D721Med (cell line): ENCODE data around the gene PLCL1.

ENCODE experiments used
- DNase-seq: peaks from one replicate; pipeline ENCODE4 v3.0.0; 2011; ENCODE audit warnings: low spot score; ENCODE audit not compliant: insufficient read length
- FAIRE-seq: peaks from 2 replicates; lab custom pipeline; 2011; peaks lifted over from hg19 to GRCh38; lab: Jason Lieb, UNC
- CTCF ChIP-seq: IDR thresholded peaks from 2 replicates; pipeline ENCODE4 v1.5.1; 2012; ENCODE audit warnings: mild to moderate bottlenecking, control low read depth; ENCODE audit not compliant: insufficient read depth; ENCODE audit errors: missing control alignments

Gene PLCL1

GRCh38 chr2:197873293-197873701 lies 68.9 kb downstream of the PLCL1 start:
- FAIRE-seq (no peak), DNase-seq (no peak)
- TF ChIP-seq CTCF, result no peak

- TF ChIP-seq CTCF, result no peak
Observed at GRCh38 chr2:197875763-197876162, 71.4 kb downstream of the PLCL1 start.

GRCh38 chr2:197876524-197876923 lies 72.1 kb downstream of the PLCL1 start:
- TF ChIP-seq CTCF, result no peak
- FAIRE-seq, result no peak
- no peak for DNase-seq

More at GRCh38 chr2:197875763-197876162, 71.4 kb downstream of the PLCL1 start:
- FAIRE-seq, result no peak
- DNase-seq, result no peak

GRCh38 chr2:197877038-197877437 lies 72.6 kb downstream of the PLCL1 start:
- FAIRE-seq, result no peak
- TF ChIP-seq CTCF, result no peak
- no peak for DNase-seq

- FAIRE-seq (no peak), DNase-seq (no peak)
- no peak for TF ChIP-seq CTCF
Observed at GRCh38 chr2:197878792-197879191, 74.4 kb downstream of the PLCL1 start.

GRCh38 chr2:197879812-197880408 lies 75.5 kb downstream of the PLCL1 start:
- no peak for TF ChIP-seq CTCF
- no peak for DNase-seq
- FAIRE-seq, result no peak

- no peak for FAIRE-seq
- no peak for TF ChIP-seq CTCF
- DNase-seq, result no peak
Observed at GRCh38 chr2:197883354-197884032, 79.1 kb downstream of the PLCL1 start.
